ENCODE measurements around the gene LENEP.

The LENEP gene

DNA sequence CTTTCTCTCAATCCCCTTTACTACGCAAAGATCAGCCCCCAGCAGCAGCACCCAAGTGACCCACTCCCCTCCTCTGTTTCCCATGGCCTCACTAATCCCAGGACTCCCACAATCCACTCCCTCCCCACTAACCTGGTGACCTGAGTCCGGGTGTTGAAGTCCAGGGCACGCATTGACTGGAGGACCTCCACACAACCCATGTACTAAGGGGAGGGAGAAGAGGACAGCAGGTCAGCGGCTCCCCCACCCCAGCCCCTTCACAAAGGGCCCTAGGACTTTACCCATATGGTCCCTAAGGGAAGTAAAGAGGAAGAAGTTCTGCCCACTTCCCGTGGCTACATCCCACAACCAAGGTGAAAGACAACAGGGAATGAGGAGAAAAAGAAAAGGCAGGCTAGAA is 24.1 kb upstream of the LENEP start:
- Histone ChIP-seq H3K9me3 (ENCODE audit: control insufficient read depth, low read length) (no peaks in the 10 kb centered on the region), H3K4me1 (ENCODE audit: control insufficient read depth, insufficient read depth, low read length) (peaks cover 40% of the 10 kb centered on the region), H3K4me3 (ENCODE audit: insufficient read depth, low read depth, low read length) (peak overlapping the region; percentile 64), H3K27me3 (ENCODE audit: control insufficient read depth, insufficient read depth, low read length, poor library complexity, severe bottlenecking) (no peaks in the 10 kb centered on the region), H3K36me3 (ENCODE audit: control insufficient read depth, insufficient read depth, low read length) (peaks cover 20% of the 10 kb centered on the region), H3K27ac (ENCODE audit: insufficient read depth, low read depth, low read length, poor library complexity, severe bottlenecking) (no peak overlapping the region)
- 12 to 15% methylated on average over 4 to 5 of the region's 5 CpGs for WGBS, 2 experiments

DNA sequence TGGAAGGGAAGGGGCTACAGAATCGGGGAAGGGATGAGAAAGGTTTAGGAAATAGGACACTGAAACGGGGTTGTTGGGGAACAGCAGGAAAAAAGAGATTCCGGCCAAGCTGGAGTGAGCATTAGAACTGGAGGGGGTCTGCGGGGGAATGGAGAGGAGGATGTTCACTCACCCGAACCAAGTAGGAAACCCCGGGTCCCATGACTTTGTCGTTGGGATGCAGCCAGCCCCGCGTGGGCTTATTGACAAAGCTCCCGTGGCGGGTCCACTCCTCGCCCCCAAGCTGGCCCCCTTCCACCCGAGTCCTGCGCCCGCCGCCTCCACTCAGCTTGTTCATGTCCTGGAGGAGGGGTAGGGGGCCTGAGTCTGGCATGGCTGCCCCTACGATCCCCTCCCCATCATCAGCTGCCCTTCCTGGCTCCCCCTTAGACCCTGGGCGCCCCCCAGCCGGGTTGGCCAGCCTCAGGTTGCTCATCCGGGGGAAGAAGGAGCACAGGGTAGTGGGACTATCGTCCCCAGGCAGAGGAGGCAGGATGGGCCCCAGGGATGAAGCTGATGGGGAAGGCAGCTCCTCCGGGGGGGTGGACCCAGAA is 23.4 kb upstream of the LENEP start:
- 4 to 7% methylated on average over 22 of the region's 22 CpGs for WGBS, 2 experiments
- peaks cover 40% of the 10 kb centered on the region for H3K4me1 ChIP-seq (ENCODE audit: control insufficient read depth, insufficient read depth, low read length)
- no peak overlapping the region for H3K27ac ChIP-seq (ENCODE audit: insufficient read depth, low read depth, low read length, poor library complexity, severe bottlenecking)

DNA sequence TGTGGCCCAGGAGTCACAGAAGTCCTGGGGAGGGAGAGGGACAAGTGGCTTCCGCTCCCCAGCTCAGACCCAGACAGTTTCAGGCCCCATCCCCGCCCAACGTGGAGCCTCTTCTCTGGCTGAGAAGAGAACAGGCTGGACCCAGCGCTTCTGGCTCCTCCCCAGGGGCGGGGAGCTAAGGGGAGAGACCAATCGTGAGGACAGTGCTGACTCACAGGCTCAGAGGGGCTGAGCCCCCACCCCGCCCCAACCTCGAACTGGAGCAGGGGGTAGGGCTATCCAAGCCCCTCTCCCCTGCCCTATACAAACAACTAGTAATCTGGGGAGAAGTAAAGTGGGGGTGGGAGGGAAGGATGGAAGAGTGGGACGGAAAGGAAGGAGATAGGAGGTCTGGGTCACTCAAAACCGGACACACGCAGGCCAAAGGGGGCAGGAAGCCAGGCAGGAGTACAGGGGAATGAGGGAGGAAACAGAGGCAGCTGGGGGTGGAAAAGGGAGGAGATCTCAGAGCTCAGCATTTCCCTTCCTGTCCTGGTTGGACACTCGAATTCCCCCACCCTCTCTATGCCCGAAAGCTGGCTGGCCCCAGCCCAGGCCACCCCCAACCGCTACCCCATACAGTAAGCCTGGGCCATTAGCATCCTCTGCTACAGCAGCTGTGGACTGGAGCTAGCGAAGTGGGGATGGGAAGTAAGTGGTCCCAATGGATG is 22.6 kb upstream of the LENEP start, which contains the start of gene SHC1:
SHC1 (minus strand) TSS at position 117 of the 710 bp plus-strand sequence. CDS start 221 bp downstream, outside the sequence.
- H3K27ac ChIP-seq (ENCODE audit: insufficient read depth, low read depth, low read length, poor library complexity, severe bottlenecking), result peak within 1 kb of the TSS; percentile 93
- WGBS, 2 experiments, result 3 to 5% methylated on average over 13 to 15 of the region's 15 CpGs
- H3K36me3 ChIP-seq (ENCODE audit: control insufficient read depth, insufficient read depth, low read length), result peaks cover 18% of the 10 kb centered on the region
- no peaks in the 10 kb centered on the region for H3K9me3 ChIP-seq (ENCODE audit: control insufficient read depth, low read length)
- H3K27me3 ChIP-seq (ENCODE audit: control insufficient read depth, insufficient read depth, low read length, poor library complexity, severe bottlenecking), result no peaks in the 10 kb centered on the region
- peak within 1 kb of the TSS; percentile 64 for H3K4me3 ChIP-seq (ENCODE audit: insufficient read depth, low read depth, low read length)
- peaks cover 40% of the 10 kb centered on the region for H3K4me1 ChIP-seq (ENCODE audit: control insufficient read depth, insufficient read depth, low read length)

More for the DNA sequence above, 23.4 kb upstream of the LENEP start:
- Histone ChIP-seq H3K9me3 (ENCODE audit: control insufficient read depth, low read length) (no peaks in the 10 kb centered on the region), H3K4me3 (ENCODE audit: insufficient read depth, low read depth, low read length) (peak overlapping the region; percentile 64), H3K27me3 (ENCODE audit: control insufficient read depth, insufficient read depth, low read length, poor library complexity, severe bottlenecking) (no peaks in the 10 kb centered on the region), H3K36me3 (ENCODE audit: control insufficient read depth, insufficient read depth, low read length) (peaks cover 20% of the 10 kb centered on the region)

DNA sequence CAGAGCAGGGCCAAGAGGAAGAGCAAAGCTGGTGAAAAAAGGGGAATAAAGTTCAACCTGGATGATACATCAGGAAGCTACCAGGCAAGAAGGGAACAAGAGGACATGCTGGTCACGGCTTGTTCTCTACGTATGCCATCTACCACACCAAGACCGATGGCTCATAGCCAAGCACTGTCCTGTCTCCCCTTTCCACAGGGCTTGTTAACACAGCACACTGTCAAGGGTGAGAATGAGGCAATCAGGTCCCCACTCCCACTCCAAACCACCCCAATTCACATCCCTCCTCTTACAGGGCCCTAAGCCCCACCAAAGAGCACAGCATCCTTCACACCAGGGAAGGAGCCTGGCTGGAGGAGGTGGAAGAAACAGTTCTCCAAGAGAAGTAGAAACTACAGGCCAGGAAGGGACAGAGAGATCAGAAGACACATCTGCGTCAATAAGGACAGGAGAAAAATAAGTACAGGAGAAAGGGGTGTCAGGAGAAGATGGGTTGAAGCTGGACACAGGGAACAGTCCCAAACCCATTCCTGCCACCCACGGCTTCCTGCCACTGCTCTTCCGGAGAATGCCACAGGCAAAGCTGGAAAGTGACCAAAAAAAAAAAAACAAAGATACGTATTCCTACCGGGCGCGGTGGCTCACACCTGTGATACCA is 21.9 kb upstream of the LENEP start:
- peak overlapping the region; percentile 93 for H3K27ac ChIP-seq (ENCODE audit: insufficient read depth, low read depth, low read length, poor library complexity, severe bottlenecking)
- peak overlapping the region; percentile 64 for H3K4me3 ChIP-seq (ENCODE audit: insufficient read depth, low read depth, low read length)
- 66 to 75% methylated on average over 10 of the region's 10 CpGs for WGBS, 2 experiments

DNA sequence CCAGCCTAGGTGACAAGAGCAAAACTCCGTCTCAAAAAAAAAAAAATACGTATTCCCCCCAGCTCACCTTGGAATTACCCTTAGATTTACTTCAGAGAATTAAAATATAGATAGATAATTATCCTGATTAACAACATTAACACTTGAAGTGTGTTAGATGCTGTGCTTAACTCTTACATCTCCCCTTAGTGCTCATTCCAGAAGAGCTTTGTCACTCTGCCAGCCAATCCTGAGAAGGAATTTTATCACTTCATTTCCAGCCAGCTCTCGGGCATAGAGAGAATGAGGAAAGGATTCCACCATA is 21.2 kb upstream of the LENEP start:
- H3K27me3 ChIP-seq (ENCODE audit: control insufficient read depth, insufficient read depth, low read length, poor library complexity, severe bottlenecking), result no peaks in the 10 kb centered on the region
- H3K27ac ChIP-seq (ENCODE audit: insufficient read depth, low read depth, low read length, poor library complexity, severe bottlenecking), result peak overlapping the region; percentile 89
- H3K36me3 ChIP-seq (ENCODE audit: control insufficient read depth, insufficient read depth, low read length), result peaks cover 6% of the 10 kb centered on the region
- WGBS, 2 experiments, result 0 to 29% methylated on average over 1 to 3 of the region's 3 CpGs
- peak overlapping the region; percentile 25 for H3K4me3 ChIP-seq (ENCODE audit: insufficient read depth, low read depth, low read length)
- no peaks in the 10 kb centered on the region for H3K9me3 ChIP-seq (ENCODE audit: control insufficient read depth, low read length)
- peaks cover 50% of the 10 kb centered on the region for H3K4me1 ChIP-seq (ENCODE audit: control insufficient read depth, insufficient read depth, low read length)

More for the DNA sequence above, 21.9 kb upstream of the LENEP start:
- peaks cover 12% of the 10 kb centered on the region for H3K36me3 ChIP-seq (ENCODE audit: control insufficient read depth, insufficient read depth, low read length)
- no peaks in the 10 kb centered on the region for H3K9me3 ChIP-seq (ENCODE audit: control insufficient read depth, low read length)
- peaks cover 46% of the 10 kb centered on the region for H3K4me1 ChIP-seq (ENCODE audit: control insufficient read depth, insufficient read depth, low read length)
- no peaks in the 10 kb centered on the region for H3K27me3 ChIP-seq (ENCODE audit: control insufficient read depth, insufficient read depth, low read length, poor library complexity, severe bottlenecking)

DNA sequence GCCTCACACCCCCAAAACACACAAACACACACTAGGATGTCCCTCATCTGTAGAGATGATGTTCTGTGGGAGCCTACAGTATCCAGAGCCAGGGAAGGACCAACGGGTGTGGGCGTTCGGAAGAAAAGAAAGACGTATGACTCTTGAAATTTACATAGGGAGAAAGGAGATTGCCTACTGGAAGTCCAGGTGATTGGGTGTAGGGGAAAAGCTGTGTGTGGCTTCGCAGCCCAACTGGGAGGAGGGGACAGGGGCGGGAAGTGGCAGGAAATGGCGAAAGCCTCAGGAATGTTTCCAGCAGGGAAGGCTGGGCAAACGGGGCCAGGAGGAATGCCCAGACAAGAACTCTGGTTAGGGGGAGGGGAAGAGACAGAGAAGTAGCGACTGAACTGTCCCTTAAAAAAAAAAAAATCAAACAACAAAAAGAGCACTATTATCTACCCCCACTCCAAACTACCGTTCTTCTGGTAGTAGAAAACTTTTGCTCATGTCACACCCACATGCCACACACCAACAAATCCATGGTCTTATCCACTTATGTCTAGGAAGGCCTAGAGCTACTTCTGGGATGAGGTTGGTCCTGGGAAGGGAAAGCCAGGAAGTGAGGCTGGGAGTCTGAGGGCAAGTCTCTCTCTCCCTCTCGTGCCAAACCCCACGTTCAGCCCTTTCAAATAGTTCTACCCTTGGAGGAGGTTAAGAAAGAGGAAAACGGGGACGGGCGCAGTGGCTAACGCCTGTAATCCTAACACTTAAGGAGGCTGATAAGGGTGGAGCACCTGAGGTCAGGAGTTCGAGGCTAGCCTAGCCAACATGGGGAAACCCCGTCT is 20.7 kb upstream of the LENEP start:
- no peaks in the 10 kb centered on the region for H3K9me3 ChIP-seq (ENCODE audit: control insufficient read depth, low read length)
- H3K27ac ChIP-seq (ENCODE audit: insufficient read depth, low read depth, low read length, poor library complexity, severe bottlenecking), result peak overlapping the region; percentile 89
- H3K4me3 ChIP-seq (ENCODE audit: insufficient read depth, low read depth, low read length), result peak overlapping the region; percentile 64
- H3K4me1 ChIP-seq (ENCODE audit: control insufficient read depth, insufficient read depth, low read length), result peaks cover 50% of the 10 kb centered on the region
- 10% methylated on average over 17 to 18 of the region's 18 CpGs for WGBS, 2 experiments
- H3K36me3 ChIP-seq (ENCODE audit: control insufficient read depth, insufficient read depth, low read length), result peaks cover 6% of the 10 kb centered on the region
- no peaks in the 10 kb centered on the region for H3K27me3 ChIP-seq (ENCODE audit: control insufficient read depth, insufficient read depth, low read length, poor library complexity, severe bottlenecking)

DNA sequence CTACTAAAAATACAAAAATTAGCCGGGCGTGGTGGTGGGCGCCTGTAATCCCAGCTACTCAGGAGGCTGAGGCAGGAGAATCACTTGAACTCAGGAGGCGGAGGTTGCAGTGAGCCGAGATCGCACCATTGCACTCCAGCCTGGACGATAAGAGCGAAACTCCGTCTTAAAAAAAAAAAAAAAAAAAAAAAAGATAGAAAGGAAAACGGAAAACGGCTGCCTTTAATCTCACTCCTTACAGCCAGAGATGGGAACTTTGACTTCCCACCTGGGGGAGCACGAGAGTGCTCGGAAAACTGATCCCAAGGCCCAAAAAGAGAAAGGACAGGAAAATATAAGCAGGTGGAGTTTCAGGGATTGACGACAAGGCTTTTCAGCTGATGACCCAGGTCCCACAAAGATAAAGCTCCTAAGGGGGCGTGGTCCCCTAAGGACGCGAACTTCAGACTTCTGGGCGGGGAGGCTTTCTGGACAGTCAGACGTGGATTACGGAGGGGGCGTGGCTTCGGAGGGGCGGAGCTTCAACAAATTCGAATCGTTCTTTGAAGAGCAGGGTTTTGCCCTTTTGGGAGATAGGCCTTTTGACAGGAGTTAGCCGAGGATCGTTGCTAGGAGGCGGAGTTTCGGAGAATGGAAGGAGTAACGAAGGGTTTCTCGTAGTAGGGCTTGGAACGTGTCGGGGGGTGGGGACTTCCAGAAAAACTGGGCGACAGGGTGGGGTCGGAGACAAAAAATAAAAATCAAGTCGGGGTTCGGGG is 19.9 kb upstream of the LENEP start:
- Histone ChIP-seq H3K4me3 (ENCODE audit: insufficient read depth, low read depth, low read length) (peak overlapping the region; percentile 64), H3K4me1 (ENCODE audit: control insufficient read depth, insufficient read depth, low read length) (peaks cover 46% of the 10 kb centered on the region), H3K27ac (ENCODE audit: insufficient read depth, low read depth, low read length, poor library complexity, severe bottlenecking) (peak overlapping the region; percentile 89), H3K36me3 (ENCODE audit: control insufficient read depth, insufficient read depth, low read length) (peaks cover 4% of the 10 kb centered on the region), H3K9me3 (ENCODE audit: control insufficient read depth, low read length) (no peaks in the 10 kb centered on the region), H3K27me3 (ENCODE audit: control insufficient read depth, insufficient read depth, low read length, poor library complexity, severe bottlenecking) (no peaks in the 10 kb centered on the region)
- 2 to 3% methylated on average over 32 to 37 of the region's 37 CpGs for WGBS, 2 experiments

DNA sequence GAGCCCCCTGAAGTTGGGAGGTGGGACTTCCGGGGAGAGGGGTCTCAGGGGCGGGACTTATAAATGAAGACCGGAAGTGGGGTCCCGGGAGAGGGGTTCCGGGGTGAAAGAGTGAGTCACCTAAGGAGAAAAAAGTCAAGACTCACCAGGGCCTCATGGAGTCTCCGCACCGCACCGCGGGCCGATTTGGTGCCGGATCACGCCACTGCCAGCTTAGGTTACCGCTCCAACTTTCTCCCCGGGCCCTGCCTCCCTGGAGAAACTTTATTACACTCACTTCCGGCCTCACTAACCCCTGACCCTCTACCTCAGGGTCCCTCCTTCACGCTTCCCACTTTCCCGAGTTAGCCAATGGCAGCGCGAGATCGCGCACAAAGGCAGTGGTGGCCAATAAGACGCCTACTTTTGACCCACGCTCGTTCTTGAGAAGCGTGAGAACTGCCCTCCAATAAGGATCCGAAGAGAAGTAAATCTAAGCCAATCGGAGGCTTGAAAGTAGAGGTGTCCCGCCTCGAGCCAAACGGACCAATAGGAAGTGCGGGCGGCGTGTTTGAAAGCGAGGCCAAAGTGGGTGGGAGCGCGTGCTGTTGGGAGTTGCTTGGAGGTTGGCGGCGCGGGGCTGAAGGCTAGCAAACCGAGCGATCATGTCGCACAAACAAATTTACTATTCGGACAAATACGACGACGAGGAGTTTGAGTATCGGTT is 19.1 kb upstream of the LENEP start, which contains the start of gene CKS1B:
CKS1B (plus strand) TSS at position 580 of the 706 bp plus-strand sequence; CDS start at position 645, 65 bp downstream.
- Histone ChIP-seq H3K9me3 (ENCODE audit: control insufficient read depth, low read length) (no peaks in the 10 kb centered on the region), H3K27me3 (ENCODE audit: control insufficient read depth, insufficient read depth, low read length, poor library complexity, severe bottlenecking) (no peaks in the 10 kb centered on the region), H3K4me3 (ENCODE audit: insufficient read depth, low read depth, low read length) (peak within 1 kb of the TSS; percentile 64), H3K4me1 (ENCODE audit: control insufficient read depth, insufficient read depth, low read length) (peaks cover 39% of the 10 kb centered on the region), H3K36me3 (ENCODE audit: control insufficient read depth, insufficient read depth, low read length) (peaks cover 6% of the 10 kb centered on the region), H3K27ac (ENCODE audit: insufficient read depth, low read depth, low read length, poor library complexity, severe bottlenecking) (peak within 1 kb of the TSS; percentile 95)
- WGBS, 2 experiments, result 0 to 1% methylated on average over 47 of the region's 47 CpGs

Data from ectodermal cell (in vitro differentiated cells).